T47D (cell line): ENCODE measurements around the gene TAS2R40.

Source experiments
- DNase-seq, 2 experiments: peaks; one replicate each; pipeline versions ENCODE4 v3.0.0 to v3.0.0-alpha.2; 2011 to 2012; ENCODE audit warnings: low read depth in 1 of 2, low spot score in 1 of 2
- JUND ChIP-seq: IDR thresholded peaks from 2 replicates; pipeline ENCODE4 v1.6.1; 2012; ENCODE audit warnings: low read depth
- in situ Hi-C: cut with HindIII; loops from 2 replicates; pipeline ENCODE4 v1.10.0; 2016; ENCODE audit warnings: low sequenced_read_pairs, low pct_unique_long_range_greater_than_20kb

The TAS2R40 gene

DNA sequence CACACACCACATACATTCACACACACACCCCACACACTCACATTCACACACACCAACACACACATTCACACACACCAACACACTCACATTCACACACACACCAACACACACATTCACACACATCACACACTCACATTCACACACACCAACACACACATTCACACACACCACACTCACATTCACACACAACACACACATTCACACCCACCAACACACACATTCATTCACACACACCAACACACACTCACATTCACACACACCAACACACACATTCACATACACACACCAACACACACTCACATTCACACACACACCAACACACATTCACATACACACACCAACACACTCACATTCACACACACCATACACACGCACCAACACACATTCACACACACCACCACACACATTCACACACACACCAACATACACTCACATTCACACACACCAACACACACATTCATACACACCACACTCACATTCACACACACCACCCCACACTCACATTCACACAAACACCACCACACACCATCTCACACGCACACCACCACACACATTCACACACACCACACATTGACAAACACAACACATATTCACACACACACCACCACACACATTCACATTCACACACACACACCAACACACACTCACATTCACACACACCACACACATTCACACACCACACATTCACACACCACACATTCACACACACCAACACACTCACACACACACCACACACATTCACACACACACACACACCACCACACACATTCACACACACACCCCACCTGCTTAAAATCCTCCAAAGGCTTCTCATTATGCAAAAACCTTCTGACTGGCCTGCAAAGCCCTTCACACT lies 9.0 kb downstream of the TAS2R40 start:
- in situ Hi-C loops = no loop called here
- DNase-seq = no peak
- no peak for TF ChIP-seq JUND

DNA sequence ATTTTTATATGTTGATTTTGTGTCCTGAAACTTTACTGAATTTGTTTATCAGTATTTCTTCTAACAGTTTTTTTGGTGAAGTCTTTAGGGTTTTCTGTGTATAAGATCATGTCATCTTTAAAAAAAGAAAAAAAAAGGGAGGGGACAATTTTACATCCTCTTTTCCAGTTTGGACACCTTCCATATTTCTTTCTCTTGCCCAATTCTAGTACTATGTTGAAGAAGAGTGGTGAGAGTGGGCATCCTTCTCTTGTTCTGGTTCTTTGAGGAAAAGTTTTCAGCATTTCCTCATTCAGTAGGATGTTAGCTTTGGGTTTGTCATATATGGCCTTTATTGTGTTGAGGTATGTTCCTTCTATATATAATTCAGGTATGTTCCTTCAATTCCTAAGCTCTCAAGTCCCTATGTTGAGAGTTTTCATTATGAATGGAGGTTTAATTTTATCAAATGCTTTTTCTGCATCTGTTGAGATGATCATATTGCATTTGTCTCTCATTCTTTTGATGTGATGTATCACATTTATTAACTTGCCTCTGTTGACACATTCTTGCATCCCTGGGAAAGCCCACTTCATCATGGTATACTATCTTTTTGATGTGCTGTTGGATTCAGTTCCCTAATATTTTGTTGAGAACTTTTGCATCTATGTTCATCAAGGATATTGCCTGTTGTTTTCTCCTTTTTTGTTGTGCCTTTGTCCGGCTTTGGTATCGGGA lies 12.1 kb downstream of the TAS2R40 start:
- no peak for DNase-seq
- in situ Hi-C loops = no loop called here
- no peak for TF ChIP-seq JUND

DNA sequence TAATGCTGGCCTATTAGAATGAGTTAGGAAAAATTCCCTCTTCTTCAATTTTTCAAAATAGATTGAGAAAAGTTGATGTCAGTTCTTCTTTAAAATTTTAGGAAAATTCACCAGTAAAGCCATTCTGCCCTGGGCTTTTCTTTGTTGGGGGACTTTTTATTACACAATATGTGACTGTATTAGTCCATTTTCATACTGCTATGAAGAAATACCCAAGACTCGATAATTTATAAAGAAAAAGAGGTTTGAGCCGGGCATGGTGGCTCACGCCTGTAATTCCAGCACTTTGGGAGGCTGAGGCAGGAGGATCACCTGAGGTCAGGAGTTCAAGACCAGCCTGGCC lies 12.7 kb downstream of the TAS2R40 start:
- in situ Hi-C loops = no loop called here
- TF ChIP-seq JUND = no peak
- no peak for DNase-seq

GRCh38 chr7:143235561-143235960 lies 13.7 kb downstream of the TAS2R40 start:
- DNase-seq = no peak
- TF ChIP-seq JUND = no peak
- in situ Hi-C loops = no loop called here

DNA sequence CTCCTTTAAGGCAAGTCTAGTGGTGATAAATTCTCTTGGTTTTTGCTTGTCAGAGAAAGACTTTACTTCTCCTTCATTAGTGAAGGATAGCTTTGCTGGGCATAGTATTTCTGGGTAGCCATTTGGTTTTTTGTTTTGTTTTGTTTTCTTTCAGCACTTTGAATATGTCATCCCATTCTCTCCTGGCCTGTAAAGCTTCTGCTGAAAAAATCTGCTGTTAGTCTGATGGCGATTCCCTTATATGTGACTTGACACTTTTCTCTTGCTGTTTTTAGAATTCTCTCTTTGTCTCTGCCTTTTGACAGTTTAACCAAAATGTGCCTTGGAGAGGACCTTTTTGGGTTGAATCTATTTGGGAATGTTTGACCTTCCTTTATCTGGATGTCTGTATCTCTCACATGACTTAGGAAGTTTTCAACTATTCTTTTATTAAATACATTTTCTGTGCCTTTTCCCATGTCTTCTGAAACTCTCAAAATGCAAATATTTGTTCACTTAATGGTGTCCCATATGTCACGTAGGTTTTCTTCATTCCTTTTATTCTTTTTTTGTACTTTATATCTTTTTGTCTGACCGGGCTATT lies 14.7 kb downstream of the TAS2R40 start:
- no peak for TF ChIP-seq JUND
- no peak for DNase-seq
- in situ Hi-C loops = no loop called here

GRCh38 chr7:143237366-143237765 lies 15.5 kb downstream of the TAS2R40 start:
- TF ChIP-seq JUND = no peak
- no peak for DNase-seq
- in situ Hi-C loops = no loop called here

DNA sequence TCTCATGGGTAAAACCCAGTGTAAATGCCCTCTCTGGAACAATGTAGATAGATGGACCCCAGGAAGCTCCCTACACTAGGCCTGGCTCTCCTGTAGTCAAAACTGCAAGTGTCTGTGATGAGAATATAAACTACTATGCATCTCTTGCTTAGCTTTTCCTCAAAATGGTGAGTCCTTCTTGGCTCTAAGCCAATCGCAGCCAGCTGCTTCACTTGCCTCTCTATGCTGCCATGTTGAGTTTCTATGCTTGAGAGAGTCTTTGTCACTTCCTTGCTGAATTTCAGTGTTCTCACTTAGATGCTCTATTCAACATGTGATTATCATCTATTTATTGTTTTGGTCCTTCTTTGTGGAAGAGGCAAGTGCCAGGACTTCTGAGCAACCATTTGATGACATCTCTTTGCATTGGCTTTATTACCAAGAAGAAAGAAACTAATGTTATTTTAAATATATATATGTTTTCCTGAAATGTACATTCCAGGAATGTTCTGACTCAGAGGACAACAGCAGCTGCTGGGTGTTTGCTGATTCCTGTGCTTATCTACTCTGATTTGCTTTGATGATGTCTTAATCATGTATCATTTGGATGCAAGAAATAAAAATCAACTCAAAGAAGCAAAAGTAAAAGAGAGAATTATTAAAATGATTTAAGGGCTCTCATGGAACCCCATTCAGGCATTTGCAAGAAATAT lies 16.6 kb downstream of the TAS2R40 start:
- no peak for TF ChIP-seq JUND
- no peak for DNase-seq
- in situ Hi-C loops = no loop called here

DNA sequence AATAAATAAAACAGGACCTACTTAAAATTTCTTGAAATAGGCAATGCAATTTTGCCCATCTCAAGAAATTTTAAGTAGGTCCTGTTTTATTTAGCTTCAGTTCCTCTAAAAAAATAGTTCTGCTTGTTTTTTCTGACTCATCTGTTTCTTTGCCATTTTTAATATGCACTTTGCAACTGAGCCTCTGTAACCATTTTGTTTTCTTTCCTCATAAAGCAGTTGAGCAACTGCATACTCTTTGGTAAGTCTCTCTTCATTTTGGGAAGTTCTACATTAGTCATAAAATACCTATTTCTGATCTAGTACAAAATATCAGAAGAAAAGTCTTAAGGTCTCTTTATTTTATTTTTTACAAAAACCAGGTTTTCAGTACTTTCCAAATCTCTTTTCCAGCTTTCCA lies 18.0 kb downstream of the TAS2R40 start:
- in situ Hi-C loops = no loop called here
- no peak for TF ChIP-seq JUND
- DNase-seq = no peak

DNA sequence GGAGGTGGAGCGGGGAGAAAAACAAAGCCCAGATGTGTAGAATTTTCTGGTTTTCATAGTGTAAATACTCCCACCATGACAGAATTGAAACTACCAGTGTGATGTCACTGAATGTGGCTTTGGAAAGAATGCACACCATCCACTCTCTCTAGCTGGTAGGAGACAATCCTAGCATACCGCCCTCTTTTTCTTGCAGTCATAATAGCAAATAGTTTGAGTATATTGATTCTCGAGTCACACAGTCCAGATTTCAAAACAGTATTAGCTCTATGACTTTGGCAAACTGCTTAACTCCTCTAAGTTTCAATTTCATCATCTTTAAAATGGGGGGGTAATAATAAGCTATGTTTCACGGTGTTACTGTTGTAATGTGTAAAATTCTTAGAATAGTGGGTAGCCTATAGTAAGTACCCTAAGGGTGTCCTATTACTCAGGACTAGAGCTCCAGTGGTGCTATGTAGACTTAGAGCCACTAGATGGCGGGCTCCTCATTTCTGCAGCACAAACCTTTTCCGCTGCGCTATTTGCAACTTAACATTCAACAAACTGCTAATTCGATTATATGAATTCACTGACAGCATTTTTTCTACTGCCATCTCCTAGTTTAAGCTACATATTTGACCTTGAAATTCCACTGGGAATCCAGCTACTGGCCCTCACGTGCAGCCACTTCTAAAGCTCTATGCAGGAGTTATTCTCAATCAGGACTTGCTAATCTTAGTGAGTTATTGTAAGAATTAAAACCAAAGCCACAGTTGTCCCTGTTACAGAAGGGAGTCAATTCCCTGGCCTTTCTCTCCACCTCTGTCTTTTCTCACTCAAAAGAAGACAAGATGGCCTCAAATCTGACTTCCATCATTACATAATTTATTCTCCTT lies 18.7 kb downstream of the TAS2R40 start:
- no peak for TF ChIP-seq JUND
- DNase-seq = peak in 1 of 2 experiments; percentile 81
- in situ Hi-C loops = no loop called here

- TF ChIP-seq JUND = no peak
- in situ Hi-C loops = no loop called here
Observed at GRCh38 chr7:143242306-143242705, 20.5 kb downstream of the TAS2R40 start.

DNA sequence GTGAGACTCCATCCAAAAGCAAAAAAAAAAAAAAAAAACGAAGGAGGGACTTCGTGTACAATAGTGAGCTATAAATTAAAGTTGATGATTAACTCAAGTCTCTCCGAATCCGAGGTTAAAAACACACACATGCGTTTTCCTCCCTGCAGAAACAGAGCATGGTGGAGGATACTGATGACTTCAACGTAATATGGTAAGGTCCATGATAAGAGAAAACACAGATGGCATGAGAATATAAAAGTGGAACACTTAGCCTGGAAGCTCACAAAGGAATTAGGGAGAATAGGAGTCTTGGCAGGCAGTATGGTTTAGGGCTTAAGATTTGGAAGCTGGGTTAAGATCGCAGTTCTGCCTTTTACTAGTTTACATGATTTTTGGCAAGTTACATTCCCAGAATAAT lies 21.3 kb downstream of the TAS2R40 start:
- TF ChIP-seq JUND = no peak
- in situ Hi-C loops = no loop called here
- no peak for DNase-seq

More at GRCh38 chr7:143242306-143242705, 20.5 kb downstream of the TAS2R40 start:
- no peak for DNase-seq

DNA sequence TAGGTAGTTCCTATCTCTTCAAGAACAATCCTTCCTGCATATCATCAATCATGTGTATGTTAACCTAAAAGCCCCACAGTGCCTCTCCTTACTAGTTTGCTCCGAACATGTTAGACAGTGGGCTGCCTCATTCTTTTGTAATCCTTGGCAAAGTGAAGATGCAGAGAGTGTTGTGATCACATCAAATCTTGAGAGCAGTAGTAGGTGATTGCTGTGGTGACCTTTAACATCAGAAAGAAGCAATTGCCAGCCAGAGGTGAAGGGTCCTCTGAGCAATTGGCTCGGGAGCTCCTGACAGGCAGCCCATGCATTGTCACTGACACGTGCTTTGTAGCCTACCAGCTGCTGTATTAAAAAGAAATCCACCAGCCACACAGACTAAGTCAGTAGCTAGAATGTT lies 21.8 kb downstream of the TAS2R40 start:
- no peak for TF ChIP-seq JUND
- no peak for DNase-seq
- in situ Hi-C loops = no loop called here
